ENCODE measurements around the gene FNDC11. TPM values are rescaled to one million over a fixed set of nuclear protein-coding genes. Genes with fewer than 3 reads are reported as not detected.
A peak's percentile ranks its signal among the peaks of the same experiment; 100 is the strongest.

Gene FNDC11
- total and polyA plus RNA-seq, 2 of the 13 experiments (the other 11 are each of a cell fraction or from before 2014, with no cell fraction given), result 0.07 TPM; not detected in 1

DNA sequence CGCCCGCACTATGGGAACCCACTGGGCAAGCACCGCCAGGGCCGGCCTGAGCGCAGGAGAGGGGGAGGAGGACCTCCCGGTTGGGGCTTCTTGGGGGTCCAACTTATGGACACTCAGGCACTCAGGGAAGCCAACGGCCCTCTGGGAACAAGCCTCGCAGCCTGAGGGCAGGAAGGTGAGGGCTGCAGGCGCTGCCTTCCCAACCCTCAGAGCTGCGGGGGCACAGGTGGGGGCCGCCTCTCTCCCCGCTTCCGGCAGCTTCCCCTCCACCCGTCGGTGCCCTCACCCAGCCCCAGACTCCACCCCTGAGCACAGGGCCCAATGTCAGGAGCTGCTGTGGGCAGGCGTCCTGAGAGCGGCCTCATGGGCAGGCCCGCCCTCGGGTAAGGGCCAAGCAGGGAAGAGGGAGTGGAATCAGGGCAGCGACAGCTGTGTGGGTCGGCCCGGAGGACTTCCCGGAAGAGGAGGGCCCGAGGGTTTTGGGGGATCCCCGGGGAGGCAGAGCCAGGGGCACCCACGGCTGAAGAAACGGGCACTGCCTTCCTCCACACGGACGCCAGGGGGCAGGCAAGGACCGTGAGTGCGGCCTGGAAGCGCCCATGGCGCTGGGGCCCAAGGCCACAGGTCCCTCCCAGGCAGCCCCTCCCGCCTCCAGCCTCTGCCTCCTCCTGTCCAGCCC lies 16.3 kb upstream of the FNDC11 start (continued):
- TF ChIP-seq SNAPC4 (CRISPR knock-in tag; IDR thresholded peaks at IDR 0.05) (no peak), ZNF136 (CRISPR knock-in tag; IDR thresholded peaks at IDR 0.05; ENCODE audit: low read depth) (peak; percentile 71; the same call in 1 of the 2 replicates), PAF1 (CRISPR knock-in tag; IDR thresholded peaks at IDR 0.05) (no peak), RARA (CRISPR knock-in tag; IDR thresholded peaks at IDR 0.05) (peak; percentile 35; the same call in 1 of the 2 replicates), AKAP8 (CRISPR knock-in tag; IDR thresholded peaks at IDR 0.05) (peak; percentile 84), FOXP1 (IDR thresholded peaks at IDR 0.05) (no peak), FOXP1 (CRISPR knock-in tag; IDR thresholded peaks at IDR 0.05) (0 out of 2 replicates have a peak, but pooled peaks have one; percentile 18), ZNF652 (CRISPR knock-in tag; IDR thresholded peaks at IDR 0.05; ENCODE audit: borderline replicate concordance, low read depth) (no peak), TP53 (CRISPR knock-in tag; conservative IDR thresholded peaks at IDR 0.05) (peak; percentile 80; the same call in 1 of the 2 replicates), CBX5 (CRISPR knock-in tag; IDR thresholded peaks at IDR 0.05; ENCODE audit: borderline replicate concordance) (peak; percentile 83; the same call in 1 of the 2 replicates), KDM6A (CRISPR knock-in tag; IDR thresholded peaks at IDR 0.05; ENCODE audit: low read depth) (peak; percentile 39), PHF8 (CRISPR knock-in tag; IDR thresholded peaks at IDR 0.05) (peak; percentile 67), ZNF280D (CRISPR knock-in tag; IDR thresholded peaks at IDR 0.05) (peak; percentile 96), KLF16 (CRISPR knock-in tag; IDR thresholded peaks at IDR 0.05) (peak in 1 of 2 experiments; percentile 98; a peak in 2 of 4 replicates), HDAC2 (CRISPR knock-in tag; IDR thresholded peaks at IDR 0.05) (peak; percentile 78), ZNF138 (CRISPR knock-in tag; IDR thresholded peaks at IDR 0.05; ENCODE audit: low read depth) (peak; percentile 78; the same call in 1 of the 2 replicates), GRHL1 (CRISPR knock-in tag; conservative IDR thresholded peaks at IDR 0.05) (no peak)
- TF ChIP-seq, protein P1, sequence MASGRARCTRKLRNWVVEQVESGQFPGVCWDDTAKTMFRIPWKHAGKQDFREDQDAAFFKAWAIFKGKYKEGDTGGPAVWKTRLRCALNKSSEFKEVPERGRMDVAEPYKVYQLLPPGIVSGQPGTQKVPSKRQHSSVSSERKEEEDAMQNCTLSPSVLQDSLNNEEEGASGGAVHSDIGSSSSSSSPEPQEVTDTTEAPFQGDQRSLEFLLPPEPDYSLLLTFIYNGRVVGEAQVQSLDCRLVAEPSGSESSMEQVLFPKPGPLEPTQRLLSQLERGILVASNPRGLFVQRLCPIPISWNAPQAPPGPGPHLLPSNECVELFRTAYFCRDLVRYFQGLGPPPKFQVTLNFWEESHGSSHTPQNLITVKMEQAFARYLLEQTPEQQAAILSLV (CRISPR knock-in tag; IDR thresholded peaks at IDR 0.05; ENCODE audit: borderline replicate concordance), result peak; percentile 95; the same call in 1 of the 2 replicates

Measured in HepG2 (cell line).